H1 (cell line): ENCODE measurements around the gene TUT4. TPM values are rescaled to one million over a fixed set of nuclear protein-coding genes. Genes with fewer than 3 reads are reported as not detected.

Experiments
- CTCF ChIA-PET: fragments of 300-600 bp; sonication (Branson Sonifier 250); formaldehyde crosslinking; loops from one replicate; lab custom pipeline; 2021; ENCODE audit not compliant: partially characterized antibody; lab: Charles Lee
- POLR2A ChIA-PET: fragments of 300-600 bp; sonication (Branson Sonifier 250); formaldehyde crosslinking; loops from one replicate; lab custom pipeline; 2021; ENCODE audit warnings: inconsistent platforms; ENCODE audit not compliant: partially characterized antibody; lab: Charles Lee
- DNase-seq, 2 experiments: peaks; one replicate each; pipeline versions ENCODE4 v3.0.0 to v3.0.0-alpha.2; 2010 to 2022; ENCODE audit warnings: low spot score in 2 of 2, low read depth in 1 of 2, mixed read lengths in 1 of 2
- FAIRE-seq: peaks from 2 replicates; lab custom pipeline; 2011; peaks lifted over from hg19 to GRCh38; lab: Jason Lieb, UNC
- H2AFZ ChIP-seq: 2 replicates; pipeline ENCODE4 v1.8.1; 2012; ENCODE audit warnings: low read length, inconsistent platforms
- H2AK5ac ChIP-seq: 2 replicates; pipeline ENCODE4 v1.6.1; 2013; ENCODE audit warnings: low read depth, low read length
- H2BK120ac ChIP-seq: replicated peaks from 2 replicates; pipeline ENCODE3; 2013; ENCODE audit warnings: low read depth, low read length, inconsistent platforms
- H2BK12ac ChIP-seq: 2 replicates; pipeline ENCODE4 v1.6.1; 2013; ENCODE audit warnings: low read depth, low read length
- H2BK15ac ChIP-seq: 2 replicates; pipeline ENCODE4 v1.6.1; 2013; ENCODE audit warnings: low read length
- H2BK20ac ChIP-seq: 2 replicates; pipeline ENCODE4 v1.6.1; 2013; ENCODE audit warnings: low read length
- H2BK5ac ChIP-seq: 2 replicates; pipeline ENCODE4 v1.6.1; 2013; ENCODE audit warnings: low read depth, low read length
- H3K14ac ChIP-seq: 2 replicates; pipeline ENCODE4 v1.6.1; 2013; ENCODE audit warnings: inconsistent platforms; ENCODE audit not compliant: insufficient read length
- H3K18ac ChIP-seq: 2 replicates; pipeline ENCODE4 v1.6.1; 2013; ENCODE audit warnings: low read length; ENCODE audit errors: extremely low read depth
- H3K23ac ChIP-seq: 2 replicates; pipeline ENCODE4 v1.6.1; 2013; ENCODE audit warnings: inconsistent platforms; ENCODE audit not compliant: insufficient read length
- H3K23me2 ChIP-seq: 2 replicates; pipeline ENCODE4 v1.6.1; 2013; ENCODE audit warnings: low read depth, low read length
- H3K27ac ChIP-seq: 2 replicates; pipeline ENCODE4 v1.6.1; 2011; ENCODE audit warnings: low read depth, low read length, inconsistent platforms
- H3K27me3 ChIP-seq, 4 experiments: replicated peaks in 1 of 4; 1 replicate in 1 of 4; 2 replicates in 3 of 4; pipeline versions ENCODE4 v1.6.1 to v1.8.1; 2011 to 2013; ENCODE audit warnings: low read length in 3 of 4, mild to moderate bottlenecking in 3 of 4, inconsistent platforms in 2 of 4, mixed read lengths in 2 of 4, moderate library complexity in 1 of 4; ENCODE audit not compliant: control insufficient read depth in 3 of 4, insufficient read depth in 3 of 4; ENCODE audit errors: extremely low read depth in 1 of 4
- H3K36me3 ChIP-seq, 4 experiments: 2 replicates each; pipeline versions ENCODE4 v1.6.1 to v1.8.1; 2011 to 2013; ENCODE audit warnings: mild to moderate bottlenecking in 4 of 4, low read length in 3 of 4, moderate library complexity in 2 of 4, control low read depth in 1 of 4, inconsistent platforms in 1 of 4; ENCODE audit not compliant: insufficient read depth in 4 of 4, control insufficient read depth in 2 of 4
- H3K4ac ChIP-seq: replicated peaks from 2 replicates; pipeline ENCODE3; 2013; ENCODE audit warnings: low read length, low read depth, mixed read lengths, inconsistent platforms; ENCODE audit not compliant: insufficient read length
- H3K4me1 ChIP-seq, 4 experiments: replicated peaks in 1 of 4; 1 replicate in 1 of 4; 2 replicates in 3 of 4; pipeline versions ENCODE4 v1.6.1 to v1.8.1; 2011 to 2013; ENCODE audit warnings: low read length in 3 of 4, inconsistent platforms in 2 of 4, mixed read lengths in 1 of 4; ENCODE audit not compliant: insufficient read depth in 4 of 4, control insufficient read depth in 3 of 4
- H3K4me2 ChIP-seq, 2 experiments: 2 replicates each; pipeline versions ENCODE4 v1.6.1 to v1.8.1; 2011 to 2013; ENCODE audit warnings: low read depth in 2 of 2, low read length in 2 of 2, control low read depth in 1 of 2, inconsistent platforms in 1 of 2, mild to moderate bottlenecking in 1 of 2; ENCODE audit not compliant: insufficient read depth in 1 of 2
- H3K4me3 ChIP-seq, 4 experiments: fragments of 200-600, 300-600 bp in 1 of 4; sonication (generic), shearing (Covaris generic), sonication (Bioruptor Twin) in 1 of 4; 2 replicates each; pipeline versions ENCODE4 v1.5.1 to v1.8.1; 2011 to 2016; ENCODE audit warnings: low read length in 4 of 4, low read depth in 3 of 4, control low read depth in 2 of 4, inconsistent platforms in 2 of 4, mild to moderate bottlenecking in 2 of 4, mixed read lengths in 1 of 4, moderate library complexity in 1 of 4; ENCODE audit not compliant: insufficient read depth in 2 of 4; ENCODE audit errors: extremely low read depth in 1 of 4
- H3K56ac ChIP-seq: replicated peaks from 2 replicates; pipeline ENCODE3; 2013; ENCODE audit warnings: low read depth, mild to moderate bottlenecking, mixed read lengths, low read length, inconsistent platforms; ENCODE audit not compliant: insufficient read length
- H3K79me1 ChIP-seq: 2 replicates; pipeline ENCODE4 v1.6.1; 2013; ENCODE audit warnings: low read depth, low read length, control low read depth
- H3K79me2 ChIP-seq, 2 experiments: 2 replicates each; pipeline versions ENCODE4 v1.6.1 to v1.8.1; 2012 to 2013; ENCODE audit warnings: low read length in 2 of 2, mild to moderate bottlenecking in 2 of 2, inconsistent platforms in 1 of 2; ENCODE audit not compliant: insufficient read depth in 2 of 2, control insufficient read depth in 1 of 2
- H3K9ac ChIP-seq, 4 experiments: replicated peaks in 1 of 4; 1 replicate in 1 of 4; 2 replicates in 3 of 4; pipeline versions ENCODE4 v1.6.1 to v1.8.1; 2011 to 2013; ENCODE audit warnings: low read depth in 3 of 4, low read length in 3 of 4, control low read depth in 2 of 4, mild to moderate bottlenecking in 2 of 4, moderate library complexity in 2 of 4, inconsistent platforms in 1 of 4; ENCODE audit errors: extremely low read depth in 1 of 4
- H3K9me3 ChIP-seq, 2 experiments: 2 replicates each; pipeline versions ENCODE4 v1.6.1 to v1.8.1; 2012 to 2013; ENCODE audit warnings: mild to moderate bottlenecking in 2 of 2, moderate library complexity in 2 of 2, control low read depth in 1 of 2, inconsistent platforms in 1 of 2, low read depth in 1 of 2, low read length in 1 of 2, mixed read lengths in 1 of 2; ENCODE audit not compliant: insufficient read depth in 2 of 2
- H4K20me1 ChIP-seq, 2 experiments: replicated peaks in 1 of 2; 2 replicates each; pipeline versions ENCODE3 to v1.8.1; 2011 to 2013; ENCODE audit warnings: inconsistent platforms in 2 of 2, low read length in 2 of 2, mild to moderate bottlenecking in 1 of 2; ENCODE audit not compliant: insufficient read depth in 2 of 2, control insufficient read depth in 1 of 2
- H4K5ac ChIP-seq: 2 replicates; pipeline ENCODE4 v1.6.1; 2013; ENCODE audit warnings: low read length, low read depth, mixed read lengths, inconsistent platforms; ENCODE audit not compliant: insufficient read length
- H4K8ac ChIP-seq: 2 replicates; pipeline ENCODE4 v1.8.0; 2013; ENCODE audit warnings: mild to moderate bottlenecking, moderate library complexity, low read length, inconsistent platforms; ENCODE audit not compliant: insufficient read depth; ENCODE audit errors: extremely low read depth
- H4K91ac ChIP-seq: replicated peaks from 2 replicates; pipeline ENCODE3; 2013; ENCODE audit warnings: low read length, mixed read lengths, inconsistent platforms; ENCODE audit not compliant: insufficient read length
- ATF3 ChIP-seq: IDR thresholded peaks from 2 replicates; pipeline ENCODE4 v1.6.1; 2011; ENCODE audit warnings: low read depth, mild to moderate bottlenecking, low read length; ENCODE audit not compliant: insufficient read depth
- BRCA1 ChIP-seq: IDR thresholded peaks from 2 replicates; pipeline ENCODE4 v1.6.1; 2012; ENCODE audit warnings: low read depth, low read length, improper control_type of control experiment
- CHD2 ChIP-seq: IDR thresholded peaks from 2 replicates; pipeline ENCODE4 v1.6.1; 2012; ENCODE audit warnings: low read length, improper control_type of control experiment
- E2F6 ChIP-seq: IDR thresholded peaks from 2 replicates; pipeline ENCODE4 v1.6.1; 2012; ENCODE audit warnings: inconsistent platforms
- JUND ChIP-seq: IDR thresholded peaks from 2 replicates; pipeline ENCODE4 v1.6.1; 2011; ENCODE audit warnings: mild to moderate bottlenecking, improper control_type of control experiment, low read length
- MAX ChIP-seq: IDR thresholded peaks from 2 replicates; pipeline ENCODE4 v1.6.1; 2012; ENCODE audit warnings: inconsistent platforms
- NANOG ChIP-seq: IDR thresholded peaks from 2 replicates; pipeline ENCODE4 v1.6.1; 2011; ENCODE audit warnings: low read length, low read depth, mild to moderate bottlenecking, inconsistent platforms; ENCODE audit not compliant: insufficient read depth, poor library complexity, severe bottlenecking
- SRF ChIP-seq: IDR thresholded peaks from 2 replicates; pipeline ENCODE4 v1.6.1; 2011; ENCODE audit warnings: mild to moderate bottlenecking, low read depth, low read length, moderate library complexity
- TAF7 ChIP-seq: optimal IDR thresholded peaks from 2 replicates; pipeline ENCODE3; 2011; ENCODE audit warnings: low read depth, mild to moderate bottlenecking, inconsistent platforms, low read length, moderate library complexity, borderline replicate concordance
- WGBS, 2 experiments: shearing (Covaris generic) in 1 of 2; methylation state at CpG; one replicate each; pipeline versions ENCODE4 v1.1.6 to v1.1.7; 2013 to 2015; ENCODE audit warnings: low lambda C conversion rate in 2 of 2, mixed read lengths in 2 of 2, inconsistent platforms in 1 of 2, low coverage in 1 of 2, missing lambda C conversion rate in 1 of 2; ENCODE audit not compliant: insufficient replicate concordance in 2 of 2, insufficient coverage in 1 of 2, insufficient read length in 1 of 2; ENCODE audit errors: extremely low coverage in 1 of 2, missing lambda C conversion rate in 1 of 2; 5-methylcytosine and 5-hydroxymethylcytosine counted together
- polyA plus RNA-seq, 7 experiments: library from polyadenylated mRNA; depleted of rRNA in 3 of 7; stranded (reverse) in 5 of 7; unstranded in 2 of 7; fragments of >200 nt in 5 of 7; fragments of 200-250 nt in 2 of 7; gene quantifications; 1 replicate in 5 of 7; 2 replicates in 1 of 7; 4 replicates in 1 of 7; pipeline versions ENCODE4 v1.2.1 to v1.2.3, GENCODE V29; 2011 to 2013; ENCODE audit warnings: missing spikeins in 2 of 7, mixed read lengths in 2 of 7
- total RNA-seq: library from RNA; stranded (reverse); fragmentation: NEBNext Ultra II Directional; extraction: Animal tissue kit (Norgen Biotek cat#: 25700); gene quantifications from 2 replicates; pipeline ENCODE4 v1.2.1, GENCODE V29; 2021

The TUT4 gene
- total and polyA plus RNA-seq, 2 of the 8 experiments (the other 6 are each of a cell fraction or from before 2014, with no cell fraction given): 54.5 to 63.3 TPM

DNA sequence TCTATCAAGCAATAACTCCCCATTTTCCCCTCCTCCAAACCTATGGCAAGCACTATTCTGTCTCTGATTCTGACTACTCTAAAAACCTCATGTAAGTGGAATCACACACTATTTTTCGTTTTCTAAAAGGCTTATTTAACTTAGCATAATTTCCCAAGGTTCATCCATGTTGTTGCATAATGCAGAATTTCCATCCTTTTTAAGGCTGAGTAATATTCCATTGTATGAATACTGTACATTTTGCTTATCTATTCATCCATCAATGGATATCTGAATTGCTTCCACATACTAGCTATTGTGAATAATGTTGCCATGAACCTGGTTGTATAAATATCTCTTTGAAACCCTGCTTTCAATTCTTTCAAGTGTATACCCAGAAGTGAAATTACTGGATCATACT, 48.2 kb downstream of the TUT4 start:
- FAIRE-seq: no peak
- peaks cover 0 to 3% (median 2%) of the 10 kb centered on the region in 4 experiments; a peak in 2 of 8 replicates for H3K36me3 ChIP-seq
- CTCF ChIA-PET: interaction anchor here (1.2 kb wide), 1 partner anchor 9 kb away, joined by 3 read pairs; no protein-coding TSS in a partner anchor

More for the DNA sequence above, 48.2 kb downstream of the TUT4 start:
- Histone ChIP-seq H2BK5ac (no peak overlapping the region), H4K5ac (no peak overlapping the region), H2BK120ac (no peak overlapping the region), H2AK5ac (no peak overlapping the region), H3K79me2 (no peaks in the 10 kb centered on the region), H3K23me2 (no peaks in the 10 kb centered on the region; the same call in 1 of the 2 replicates), H2BK12ac (no peak overlapping the region), H2BK15ac (no peak overlapping the region), H4K20me1 (peaks cover 0 to 2% of the 10 kb centered on the region in 2 experiments), H3K9ac (no peak overlapping the region), H3K27ac (no peak overlapping the region), H3K4me1 (no peaks in the 10 kb centered on the region), H2AFZ (no peak overlapping the region), H3K4ac (no peak overlapping the region), H3K79me1 (no peaks in the 10 kb centered on the region), H3K14ac (no peak overlapping the region), H3K18ac (no peak overlapping the region), H4K91ac (no peak overlapping the region), H3K4me3 (no peak overlapping the region), H3K27me3 (no peaks in the 10 kb centered on the region), H4K8ac (no peak overlapping the region), H3K56ac (no peak overlapping the region), H2BK20ac (no peak overlapping the region), H3K23ac (no peak overlapping the region), H3K9me3 (no peaks in the 10 kb centered on the region), H3K4me2 (no peak overlapping the region)
- WGBS, 2 experiments: 88% methylated on average over 1 of the region's 1 CpG; no CpG with 5 or more reads in 1 of the 2 experiments
- TF ChIP-seq CHD2 (no peak), SRF (no peak), BRCA1 (no peak), NANOG (no peak), JUND (no peak), TAF7 (no peak), MAX (no peak), E2F6 (no peak), ATF3 (no peak)
- no peak for DNase-seq
- POLR2A ChIA-PET: no interaction called here
